PC-3 (cell line): Measurements from ENCODE around the gene ADORA1.

Source experiments
- CTCF ChIP-seq: fragments of 300-600 bp; sonication (generic); conservative IDR thresholded peaks from 2 replicates; pipeline ENCODE4 v1.5.1; 2017; ENCODE audit warnings: antibody characterized with exemption, low read depth, mild to moderate bottlenecking, low read length
- EZH2phosphoT487 ChIP-seq: fragments of 300-600 bp; sonication (generic); IDR thresholded peaks from 2 replicates; pipeline ENCODE4 v1.6.1; 2018; ENCODE audit warnings: mild to moderate bottlenecking, antibody characterized with exemption, low read length, borderline replicate concordance

GRCh38 chr1:203175827-203176241, 48.3 kb downstream of the ADORA1 start:
- no peak for TF ChIP-seq CTCF
- TF ChIP-seq EZH2phosphoT487: no peak
